ENCODE measurements around the gene CARS2. TPM values are rescaled to one million over a fixed set of nuclear protein-coding genes. Genes with fewer than 3 reads are reported as not detected.
"Not testable (repeated sequence)": the region's sequence is repeated elsewhere in the genome, so short reads cannot be mapped to it uniquely, and the experiment has no call there.

Gene CARS2
- total RNA-seq, 1 donor, result 60.1 TPM

GRCh38 chr13:110712081-110712848 is 6.3 kb upstream of the CARS2 start:
- peak; percentile 86 to 88 (median 88) for DNase-seq (ENCODE audit: low read depth in 2 of 3, low spot score in 2 of 3)

DNA sequence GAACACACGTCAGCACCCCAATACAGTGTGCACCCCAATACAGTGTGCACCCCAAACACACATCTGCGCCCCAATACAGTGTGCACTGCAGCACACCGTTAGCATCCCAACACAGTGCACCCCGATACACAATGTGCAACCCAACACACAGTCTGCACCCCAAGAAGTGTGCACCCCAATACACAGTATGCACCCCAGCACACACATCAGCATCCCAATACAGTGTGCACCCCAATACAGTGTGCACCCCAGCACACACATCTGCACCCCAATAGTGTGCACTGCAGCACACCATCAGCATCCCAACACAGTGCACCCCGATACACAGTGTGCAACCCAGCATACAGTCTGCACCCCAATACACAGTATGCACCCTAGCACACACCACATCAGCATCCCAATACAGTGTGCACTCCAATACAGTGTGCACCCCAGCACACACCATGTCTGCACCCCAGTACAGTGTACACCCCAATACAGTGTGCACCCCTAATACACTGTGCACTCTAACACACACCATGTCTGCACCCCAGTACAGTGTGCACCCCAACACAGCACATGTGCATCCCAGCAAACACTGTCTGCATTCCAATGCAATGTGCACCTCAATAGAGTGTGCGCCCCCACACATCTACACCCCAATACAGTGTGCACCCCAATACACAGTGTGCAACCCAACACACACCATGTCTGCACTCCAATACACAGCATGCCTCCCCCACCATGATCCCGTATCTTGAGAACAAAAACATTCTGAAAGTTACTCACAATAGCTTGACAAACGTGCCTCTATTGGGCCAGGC is 855 bp upstream of the CARS2 start:
- no peak for DNase-seq (ENCODE audit: low read depth in 2 of 3, low spot score in 2 of 3)

GRCh38 chr13:110705356-110705825 is 525 bp downstream of the CARS2 start:
- no peak for DNase-seq (ENCODE audit: low read depth in 2 of 3, low spot score in 2 of 3)

GRCh38 chr13:110702591-110703526 is 3.1 kb downstream of the CARS2 start:
- no peak for DNase-seq (ENCODE audit: low read depth in 2 of 3, low spot score in 2 of 3)

DNA sequence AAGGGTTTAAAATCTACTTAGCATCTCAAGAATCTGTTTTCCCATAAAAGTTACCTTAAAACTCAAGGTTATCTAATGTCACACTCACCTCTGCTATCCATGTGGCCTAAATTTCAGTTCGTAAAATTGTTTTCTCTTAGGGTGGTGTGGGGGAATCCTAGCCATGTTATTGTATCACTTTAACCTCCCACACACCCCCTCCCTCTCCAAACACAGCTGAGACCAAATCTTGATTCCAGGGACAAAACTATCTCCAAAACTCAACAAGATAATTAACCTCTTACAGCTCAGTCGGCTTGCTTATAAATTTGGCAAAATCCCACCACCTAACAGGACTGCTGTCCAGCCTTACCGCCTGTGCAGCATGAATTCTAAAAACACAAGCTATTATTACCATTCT is 3.8 kb downstream of the CARS2 start:
- no peak for DNase-seq (ENCODE audit: low read depth in 2 of 3, low spot score in 2 of 3)

- DNase-seq (ENCODE audit: low read depth in 2 of 3, low spot score in 2 of 3), result not testable (repeated sequence)
These were observed 4.9 kb downstream of the CARS2 start for GRCh38 chr13:110701061-110701460.

DNA sequence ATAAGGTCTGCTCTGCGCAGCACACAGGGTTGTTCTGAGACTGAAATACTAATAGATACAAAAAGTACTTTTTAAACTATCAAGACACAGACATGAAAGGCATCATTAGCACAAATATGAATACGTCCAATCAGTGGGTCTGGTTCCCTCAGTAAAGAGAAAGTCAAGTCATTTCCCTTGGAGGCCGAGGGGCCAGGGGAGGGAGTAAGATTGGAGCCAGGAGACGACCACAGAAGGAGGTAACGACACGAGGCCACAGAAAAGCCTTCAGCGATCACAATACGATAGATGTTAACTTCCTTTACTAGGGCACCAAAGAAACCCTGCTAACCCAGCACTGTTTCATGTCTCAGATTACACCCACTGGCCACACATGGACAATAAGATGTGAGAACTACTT is 5.3 kb downstream of the CARS2 start:
- DNase-seq (ENCODE audit: low read depth in 2 of 3, low spot score in 2 of 3), result peak in 1 of 3 donors; percentile 60

- DNase-seq (ENCODE audit: low read depth in 2 of 3, low spot score in 2 of 3), result no peak
These were observed 5.7 kb downstream of the CARS2 start for GRCh38 chr13:110700186-110700585.

DNA sequence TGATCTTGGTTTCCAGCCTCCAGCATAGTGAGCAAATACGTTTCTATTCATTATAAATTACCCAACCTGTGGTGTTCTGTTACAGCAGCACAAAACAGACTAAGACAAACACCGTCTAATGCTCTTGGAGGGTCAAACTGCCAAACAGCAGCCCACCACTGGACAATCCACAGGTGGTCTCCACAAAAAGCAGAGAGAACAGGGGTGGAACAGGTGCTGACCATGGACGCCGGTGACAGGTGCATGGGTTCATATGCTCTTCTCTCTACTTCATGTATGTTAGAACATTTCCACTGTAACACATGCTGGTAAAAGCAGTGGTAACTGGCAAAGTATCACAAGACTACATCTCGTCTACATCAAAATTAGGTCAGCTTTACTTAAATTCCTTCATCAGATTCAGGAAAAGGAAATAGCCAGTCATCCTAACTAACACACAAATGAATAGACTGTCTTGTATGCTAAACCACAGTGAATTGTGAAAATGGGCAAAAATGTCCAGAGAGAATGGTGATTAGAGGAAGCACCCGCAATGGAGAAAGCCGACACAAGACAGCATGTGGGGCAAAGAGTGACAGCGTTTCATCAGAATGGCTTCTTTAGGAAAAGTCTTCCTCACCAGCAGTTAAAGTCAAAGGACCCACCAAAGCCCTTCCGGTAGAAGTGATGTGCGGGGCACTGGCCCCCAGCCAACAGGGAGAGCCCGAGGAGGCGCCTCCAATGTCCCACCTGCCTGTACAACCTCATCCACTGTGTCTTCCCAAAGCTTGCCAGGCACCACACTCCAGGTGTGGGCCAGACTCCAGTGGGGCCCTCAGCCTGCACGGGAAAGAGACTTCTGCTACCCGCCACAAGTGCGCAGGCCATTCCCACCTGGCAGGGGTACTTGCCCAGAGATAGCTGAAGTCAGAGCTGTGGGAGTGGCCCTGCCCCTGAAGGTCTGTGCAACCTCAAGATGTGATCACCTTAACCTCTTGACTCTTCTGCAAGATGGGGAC is 6.5 kb downstream of the CARS2 start:
- no peak for DNase-seq (ENCODE audit: low read depth in 2 of 3, low spot score in 2 of 3)

DNA sequence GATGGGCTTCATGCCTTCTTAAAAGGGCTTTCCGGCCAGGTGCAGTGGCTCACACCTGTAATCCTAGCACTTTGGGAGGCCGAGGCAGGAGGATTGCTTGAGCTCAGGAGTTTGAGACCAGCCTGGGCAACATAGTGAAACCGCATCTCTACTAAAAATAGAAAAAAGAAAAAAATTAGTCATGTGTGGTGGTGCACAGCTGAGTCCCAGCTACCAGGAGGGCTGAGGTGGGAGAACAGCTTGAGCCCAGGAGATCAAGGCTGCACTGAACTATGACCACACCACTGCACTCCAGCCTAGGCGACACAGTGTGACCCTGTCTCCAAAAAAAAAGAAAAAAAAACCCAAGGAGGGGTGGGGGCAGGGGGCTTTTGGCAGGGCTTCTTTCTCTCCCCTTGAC is 7.2 kb downstream of the CARS2 start:
- DNase-seq (ENCODE audit: low read depth in 2 of 3, low spot score in 2 of 3), result no peak

DNA sequence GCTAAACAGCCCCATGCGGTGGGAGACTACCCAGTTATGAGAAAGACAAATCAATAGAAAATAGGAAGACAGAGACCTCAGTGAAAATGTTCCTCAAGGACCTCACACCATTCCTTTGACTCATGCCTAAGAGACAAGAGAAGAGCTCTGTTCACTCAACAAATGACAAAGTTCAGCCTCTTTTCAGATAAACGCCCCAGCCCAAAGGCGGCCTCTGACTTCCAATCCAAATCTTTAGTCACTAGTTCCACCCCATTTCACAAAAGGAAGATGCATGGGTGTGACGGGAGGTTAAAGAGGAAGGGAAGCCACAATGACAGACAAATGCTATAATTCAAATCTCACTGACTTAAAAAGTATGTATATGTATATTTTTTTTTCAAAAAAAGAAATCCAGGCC is 8.1 kb downstream of the CARS2 start:
- no peak for DNase-seq (ENCODE audit: low read depth in 2 of 3, low spot score in 2 of 3)

GRCh38 chr13:110696776-110697175 is 9.1 kb downstream of the CARS2 start:
- DNase-seq (ENCODE audit: low read depth in 2 of 3, low spot score in 2 of 3), result no peak

DNA sequence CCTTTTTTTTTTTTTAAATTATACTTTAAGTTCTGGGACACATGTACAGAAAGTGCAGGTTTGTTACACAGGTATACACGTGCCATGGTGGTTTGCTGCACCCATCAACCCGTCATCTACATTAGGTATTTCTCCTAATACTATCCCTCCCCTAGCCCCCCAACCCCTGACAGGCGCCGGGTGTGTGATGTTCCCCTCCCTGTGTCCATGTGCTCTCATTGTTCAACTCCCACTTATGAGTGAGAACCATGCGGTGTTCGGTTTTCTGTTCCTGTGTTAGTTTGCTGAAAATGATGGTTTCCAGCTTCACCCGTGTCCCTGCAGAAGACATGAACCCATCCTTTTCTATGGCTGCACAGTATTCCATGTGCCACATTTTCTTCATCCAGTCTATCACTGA is 10.1 kb downstream of the CARS2 start:
- DNase-seq (ENCODE audit: low read depth in 2 of 3, low spot score in 2 of 3), result not testable (repeated sequence)

DNA sequence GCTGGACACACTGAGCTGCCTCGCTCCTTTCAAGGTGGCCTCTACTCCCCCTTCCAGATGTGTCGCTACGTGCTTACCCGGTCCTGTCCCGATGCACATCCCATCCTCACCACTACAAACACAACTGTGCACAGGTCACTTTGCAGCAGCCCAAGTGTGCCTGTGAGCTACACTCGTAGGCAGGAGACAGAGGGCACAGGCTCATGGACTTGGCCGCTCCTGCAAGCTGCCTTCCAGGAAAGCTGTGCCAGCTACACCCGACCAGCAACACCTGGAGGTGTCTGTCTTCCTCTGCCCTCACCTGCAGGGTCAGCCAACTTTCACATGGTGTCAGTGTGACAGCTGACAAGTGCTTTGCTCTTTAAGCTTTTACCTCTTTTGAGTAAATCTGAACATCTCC is 15.4 kb downstream of the CARS2 start:
- DNase-seq (ENCODE audit: low read depth in 2 of 3, low spot score in 2 of 3), result no peak

- DNase-seq (ENCODE audit: low read depth in 2 of 3, low spot score in 2 of 3), result no peak
These were observed 16.2 kb downstream of the CARS2 start for GRCh38 chr13:110689711-110690110.

GRCh38 chr13:110689041-110689440 is 16.9 kb downstream of the CARS2 start:
- no peak for DNase-seq (ENCODE audit: low read depth in 2 of 3, low spot score in 2 of 3)

GRCh38 chr13:110687736-110688135 is 18.2 kb downstream of the CARS2 start:
- no peak for DNase-seq (ENCODE audit: low read depth in 2 of 3, low spot score in 2 of 3)

DNA sequence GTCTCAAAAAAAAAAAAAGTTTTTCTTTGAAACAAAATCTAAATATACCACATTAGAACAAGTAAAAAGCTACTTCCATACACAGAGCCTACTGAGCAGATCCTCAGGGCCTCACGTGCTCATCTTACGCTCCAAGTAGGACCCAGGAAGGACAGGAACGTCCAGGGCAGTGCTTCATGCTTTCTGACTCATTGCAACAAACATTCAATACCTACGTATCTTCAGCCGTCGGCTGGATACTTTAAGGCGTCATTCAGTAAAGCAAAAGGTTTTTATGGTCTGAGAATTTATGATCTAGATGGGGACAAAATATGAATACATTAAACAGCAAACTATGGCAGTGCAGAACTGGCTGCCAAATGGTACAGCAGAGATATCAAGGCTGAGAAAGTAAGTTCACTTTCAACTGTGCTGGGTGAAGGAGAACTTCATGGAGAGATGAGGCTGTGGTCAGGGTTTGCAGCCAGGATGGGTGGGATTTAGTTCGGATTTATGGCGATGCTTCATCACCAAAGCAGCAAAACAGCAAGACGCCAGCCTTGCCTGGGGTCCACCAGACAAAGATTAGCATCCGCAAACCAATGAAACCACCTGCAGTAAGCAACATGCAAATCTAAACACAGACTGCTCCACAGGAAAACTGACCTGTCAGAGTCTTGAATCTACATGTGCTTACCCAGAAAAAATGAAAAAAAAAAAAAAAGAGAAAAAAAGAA is 20.5 kb downstream of the CARS2 start:
- no peak for DNase-seq (ENCODE audit: low read depth in 2 of 3, low spot score in 2 of 3)

Measured in hematopoietic multipotent progenitor cell (in vitro differentiated cells).